ENCODE measurements around the gene KLK5. TPM values are rescaled to one million over a fixed set of nuclear protein-coding genes. Genes with fewer than 3 reads are reported as not detected.
A peak's percentile ranks its signal among the peaks of the same experiment; 100 is the strongest.

Gene KLK5
- total RNA-seq, 4 donors from 2014 or later, result 3.3 to 12.2 (median 9.7) TPM; not detected in 1

DNA sequence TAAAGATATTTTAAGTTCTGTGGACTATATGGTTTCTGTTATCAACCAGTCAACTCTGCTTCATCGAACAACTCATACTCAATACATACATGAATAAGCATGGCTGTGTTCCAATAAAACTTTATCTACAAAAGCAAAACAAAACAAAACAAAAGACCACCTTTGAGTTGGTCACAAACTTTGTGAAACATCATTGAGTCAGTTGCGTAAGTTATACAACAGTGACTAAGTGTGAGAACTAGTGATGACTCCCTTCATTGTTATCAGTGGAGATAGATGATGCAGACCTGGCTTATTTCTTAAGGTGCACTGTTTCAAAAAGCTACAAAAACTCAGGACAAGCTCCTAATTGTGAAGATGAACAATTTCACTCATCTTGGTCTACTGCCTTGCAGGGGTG is 27.1 kb downstream of the KLK5 start:
- no peak for ATAC-seq (ENCODE audit: low FRiP score)
- TF ChIP-seq, protein P1, sequence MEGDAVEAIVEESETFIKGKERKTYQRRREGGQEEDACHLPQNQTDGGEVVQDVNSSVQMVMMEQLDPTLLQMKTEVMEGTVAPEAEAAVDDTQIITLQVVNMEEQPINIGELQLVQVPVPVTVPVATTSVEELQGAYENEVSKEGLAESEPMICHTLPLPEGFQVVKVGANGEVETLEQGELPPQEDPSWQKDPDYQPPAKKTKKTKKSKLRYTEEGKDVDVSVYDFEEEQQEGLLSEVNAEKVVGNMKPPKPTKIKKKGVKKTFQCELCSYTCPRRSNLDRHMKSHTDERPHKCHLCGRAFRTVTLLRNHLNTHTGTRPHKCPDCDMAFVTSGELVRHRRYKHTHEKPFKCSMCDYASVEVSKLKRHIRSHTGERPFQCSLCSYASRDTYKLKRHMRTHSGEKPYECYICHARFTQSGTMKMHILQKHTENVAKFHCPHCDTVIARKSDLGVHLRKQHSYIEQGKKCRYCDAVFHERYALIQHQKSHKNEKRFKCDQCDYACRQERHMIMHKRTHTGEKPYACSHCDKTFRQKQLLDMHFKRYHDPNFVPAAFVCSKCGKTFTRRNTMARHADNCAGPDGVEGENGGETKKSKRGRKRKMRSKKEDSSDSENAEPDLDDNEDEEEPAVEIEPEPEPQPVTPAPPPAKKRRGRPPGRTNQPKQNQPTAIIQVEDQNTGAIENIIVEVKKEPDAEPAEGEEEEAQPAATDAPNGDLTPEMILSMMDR (IDR thresholded peaks at IDR 0.05), result no peak
- no peak for DNase-seq (ENCODE audit: low spot score)

DNA sequence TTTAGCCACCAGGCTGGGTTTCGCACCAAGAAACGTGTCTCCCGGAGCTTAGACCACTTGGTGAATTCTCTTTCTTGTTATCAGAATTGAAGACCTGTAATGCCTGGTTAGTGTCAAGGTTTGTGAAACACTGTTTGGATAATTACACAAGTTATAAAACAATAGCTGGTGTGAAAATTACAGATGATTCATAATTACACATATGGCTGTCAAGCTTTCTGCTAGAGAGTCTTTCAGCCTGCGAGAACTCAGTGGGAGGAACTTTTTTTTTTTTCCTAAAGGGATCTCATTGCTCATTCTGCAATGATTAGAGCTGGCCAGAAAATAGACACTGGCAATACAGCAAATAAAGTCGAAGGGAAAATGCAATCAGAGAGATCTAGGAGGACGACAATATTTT is 28.3 kb downstream of the KLK5 start:
- ATAC-seq (ENCODE audit: low FRiP score), result no peak
- TF ChIP-seq, protein P1 (IDR thresholded peaks at IDR 0.05), result no peak

DNA sequence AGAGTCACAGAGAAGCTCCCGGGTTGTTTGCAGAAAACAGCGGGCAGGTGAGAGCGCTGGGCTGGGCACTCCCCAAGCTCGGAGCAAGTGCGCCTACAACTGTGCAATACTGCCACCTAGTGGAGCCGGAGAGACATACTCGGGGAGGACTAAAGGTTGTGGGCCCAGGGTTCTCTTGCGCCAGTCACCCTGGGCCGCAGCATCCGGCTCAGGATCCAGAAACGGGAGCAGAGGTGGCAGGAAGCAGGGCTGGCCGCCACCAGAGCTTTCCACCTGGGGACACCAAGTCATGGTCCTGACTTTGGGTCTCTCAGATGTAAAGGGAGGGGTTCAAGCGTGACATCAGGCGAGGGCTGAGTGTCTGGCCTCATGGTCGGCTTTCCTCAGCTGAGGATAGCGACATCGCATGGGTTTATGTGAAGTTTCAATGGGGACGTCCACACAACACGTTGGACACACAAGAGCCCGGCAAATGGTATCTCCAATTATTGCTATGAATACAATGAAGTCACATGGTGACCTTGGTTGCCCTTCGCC is 30.5 kb downstream of the KLK5 start:
- peak; percentile 42 for DNase-seq (ENCODE audit: low spot score)
- TF ChIP-seq, protein P1 (IDR thresholded peaks at IDR 0.05), result peak in 2 of 3 donors; percentile 4 to 47
- peak; percentile 93 for ATAC-seq (ENCODE audit: low FRiP score)

More for the DNA sequence above, 28.3 kb downstream of the KLK5 start:
- DNase-seq (ENCODE audit: low spot score), result no peak

DNA sequence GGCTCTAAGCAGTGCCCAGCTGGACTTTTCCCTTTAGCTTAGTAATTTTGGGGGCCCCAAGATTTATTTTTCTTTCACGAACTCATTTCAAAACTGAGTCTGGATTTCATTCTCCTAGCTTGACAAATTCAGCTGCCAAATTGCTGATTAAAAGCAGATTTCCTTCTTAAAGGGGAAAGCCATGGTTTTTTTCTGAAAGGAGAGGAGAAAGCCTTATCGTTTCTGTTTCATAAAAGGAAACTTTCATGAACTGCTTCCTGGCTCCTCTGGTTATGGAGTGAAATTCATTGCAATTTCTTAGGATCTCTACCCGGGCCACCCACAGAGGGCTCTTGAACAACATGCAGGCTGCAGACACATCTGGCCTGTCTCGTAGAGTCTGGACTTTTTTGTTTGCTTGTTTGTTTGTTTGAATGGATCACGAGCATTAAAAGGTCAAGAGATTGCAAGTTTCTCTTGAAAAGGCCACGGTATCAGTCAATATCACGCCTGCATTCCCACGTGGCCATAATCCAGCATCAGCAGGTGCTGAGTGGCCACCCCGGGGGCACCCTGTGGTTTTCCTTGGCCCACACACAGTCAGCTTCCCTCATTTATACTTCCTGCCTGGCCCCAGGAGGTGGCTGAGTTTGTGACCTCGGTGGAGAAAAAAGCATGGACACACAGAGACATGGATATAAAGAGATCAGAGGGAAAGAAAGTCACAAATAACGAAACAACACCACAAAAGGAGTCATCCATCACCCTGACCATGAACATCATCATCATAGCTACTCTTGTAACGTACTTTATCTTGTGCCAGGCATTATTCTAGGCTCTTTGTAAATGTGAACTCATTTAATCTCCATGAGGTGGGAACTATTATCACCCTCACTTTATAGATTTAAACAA is 31.2 kb downstream of the KLK5 start:
- DNase-seq (ENCODE audit: low spot score) (no peak), ATAC-seq (ENCODE audit: low FRiP score) (no peak)
- TF ChIP-seq, protein P1 (IDR thresholded peaks at IDR 0.05), result no peak

DNA sequence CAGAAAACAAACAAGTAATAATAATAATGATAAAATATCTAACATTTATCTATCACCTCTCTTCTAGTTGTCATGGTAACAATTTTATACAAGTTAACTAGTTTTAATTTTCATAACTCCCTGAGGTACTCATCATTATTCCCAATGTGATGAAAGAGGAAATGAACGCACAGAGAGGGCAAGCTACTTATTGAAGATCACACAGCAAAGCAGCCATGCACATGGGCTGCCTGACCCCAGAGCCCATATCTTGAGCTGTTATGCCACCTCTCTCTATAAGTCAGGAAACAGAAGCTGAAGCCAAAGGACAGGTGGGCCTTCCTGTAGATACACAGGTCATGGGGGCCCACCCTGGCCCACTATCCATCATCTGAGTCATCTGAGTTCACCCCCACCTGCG is 36.8 kb downstream of the KLK5 start:
- ATAC-seq (ENCODE audit: low FRiP score) (no peak), DNase-seq (ENCODE audit: low spot score) (no peak)

DNA sequence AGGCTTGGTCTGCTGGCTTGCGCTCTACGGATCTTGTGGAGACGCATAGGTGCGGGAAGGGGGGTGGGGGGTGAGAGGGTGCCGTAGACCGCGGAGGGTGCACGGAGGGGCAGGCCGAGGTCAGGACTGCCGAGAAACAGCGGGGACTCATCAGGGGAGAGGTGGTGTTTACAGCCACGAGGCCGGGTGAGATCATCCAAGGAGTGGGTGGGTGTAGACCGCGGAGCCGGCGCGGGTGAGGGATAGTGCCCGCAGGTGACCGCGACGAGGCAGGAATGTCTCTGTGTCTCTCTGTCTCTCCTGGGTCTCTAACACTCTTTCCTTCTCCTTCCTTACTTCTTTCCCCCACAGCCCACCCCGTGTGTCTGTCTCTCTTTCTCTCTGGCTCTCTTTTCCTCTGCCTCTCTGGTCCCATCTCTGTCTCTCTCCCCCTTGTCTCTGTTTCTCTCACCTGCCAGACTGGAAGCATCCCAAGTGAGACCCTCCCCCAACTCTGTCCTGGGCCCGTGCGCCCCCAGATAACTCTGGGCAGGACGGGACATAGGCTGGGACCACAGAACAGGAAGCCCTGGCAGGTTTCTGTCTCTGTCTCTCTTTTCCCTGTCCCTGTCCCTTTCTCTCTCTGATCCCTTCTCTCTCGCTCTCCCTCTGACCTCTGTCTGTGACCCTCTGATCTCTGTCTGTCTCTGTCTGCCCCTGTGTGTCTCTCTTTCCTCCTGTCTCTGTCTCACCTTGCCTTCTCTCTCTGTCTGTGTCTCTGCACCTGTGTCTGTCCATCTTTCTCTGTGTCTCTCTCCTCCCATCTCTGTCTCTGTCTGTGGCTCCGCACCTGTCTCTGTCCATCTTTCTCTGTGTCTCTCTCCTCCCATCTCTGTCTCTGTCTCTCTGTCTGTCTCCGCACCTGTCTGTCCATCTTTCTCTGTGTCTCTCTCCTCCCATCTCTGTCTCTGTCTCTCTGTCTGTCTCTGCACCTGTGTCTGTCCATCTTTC is 39.8 kb downstream of the KLK5 start:
- ATAC-seq (ENCODE audit: low FRiP score) (no peak), DNase-seq (ENCODE audit: low spot score) (no peak)
- TF ChIP-seq, protein P1 (IDR thresholded peaks at IDR 0.05), result no peak

More for the DNA sequence above, 36.8 kb downstream of the KLK5 start:
- TF ChIP-seq, protein P1 (IDR thresholded peaks at IDR 0.05), result no peak

All from omental fat pad (tissue), 4 donors.